CD4-positive, alpha-beta memory T cell (primary cell): ENCODE results near the gene MAP4. TPM values are rescaled to one million over a fixed set of nuclear protein-coding genes. Genes with fewer than 3 reads are reported as not detected.

Experiments used
- CTCF ChIA-PET: fragments of 350-600 bp; sonication (Branson Sonifier 250); formaldehyde crosslinking; loops from one replicate; lab custom pipeline; 2021; ENCODE audit warnings: inconsistent platforms; ENCODE audit not compliant: partially characterized antibody; lab: Charles Lee
- POLR2A ChIA-PET: fragments of 350-600 bp; sonication (Branson Sonifier 250); formaldehyde crosslinking; loops from one replicate; lab custom pipeline; 2021; ENCODE audit not compliant: partially characterized antibody; lab: Charles Lee
- DNase-seq, 5 donors: peaks; one replicate each; pipeline versions ENCODE4 v3.0.0 to v3.0.0-alpha.2; 2020 to 2022; ENCODE audit warnings: mixed read lengths in 1 of 5
- H3K27ac ChIP-seq: one replicate; pipeline ENCODE4 v1.7.0; 2013; ENCODE audit warnings: low read depth, low read length
- H3K27me3 ChIP-seq: 2 replicates; pipeline ENCODE4 v1.7.0; 2013; ENCODE audit warnings: mild to moderate bottlenecking, low read length, moderate library complexity; ENCODE audit not compliant: insufficient read depth
- H3K36me3 ChIP-seq: 2 replicates; pipeline ENCODE4 v1.7.0; 2013; ENCODE audit warnings: mild to moderate bottlenecking, low read length, moderate library complexity; ENCODE audit not compliant: insufficient read depth
- H3K4me1 ChIP-seq: 2 replicates; pipeline ENCODE4 v1.7.0; 2013; ENCODE audit warnings: mild to moderate bottlenecking, low read length, moderate library complexity; ENCODE audit not compliant: insufficient read depth
- H3K4me3 ChIP-seq, 2 donors: one replicate each; pipeline ENCODE4 v1.7.0; 2013; ENCODE audit warnings: low read length in 2 of 2, mild to moderate bottlenecking in 1 of 2
- H3K9me3 ChIP-seq, 2 donors: one replicate each; pipeline ENCODE4 v1.7.0; 2013; ENCODE audit warnings: low read length in 2 of 2, control low read depth in 1 of 2; ENCODE audit not compliant: control insufficient read depth in 1 of 2
- H3K27ac Mint-ChIP-seq, 7 donors: one replicate each; pipeline ENCODE4 v1.8.0; 2020 to 2021; ENCODE audit warnings: mixed read lengths in 7 of 7, mild to moderate bottlenecking in 6 of 7, inconsistent platforms in 3 of 7, moderate library complexity in 3 of 7
- H3K27me3 Mint-ChIP-seq, 2 donors: one replicate each; pipeline ENCODE4 v1.8.0; 2020 to 2021; ENCODE audit warnings: mixed read lengths in 2 of 2
- H3K36me3 Mint-ChIP-seq, 2 donors: one replicate each; pipeline ENCODE4 v1.8.0; 2020 to 2021; ENCODE audit warnings: mixed read lengths in 2 of 2, inconsistent platforms in 1 of 2, mild to moderate bottlenecking in 1 of 2
- H3K4me1 Mint-ChIP-seq, 4 donors: one replicate each; pipeline ENCODE4 v1.8.0; 2020 to 2021; ENCODE audit warnings: mixed read lengths in 4 of 4, mild to moderate bottlenecking in 1 of 4
- H3K4me3 Mint-ChIP-seq, 8 donors: one replicate each; pipeline ENCODE4 v1.8.0; 2020 to 2021; ENCODE audit warnings: mixed read lengths in 8 of 8, mild to moderate bottlenecking in 7 of 8, moderate library complexity in 6 of 8, inconsistent platforms in 3 of 8
- H3K9me3 Mint-ChIP-seq, 8 donors: one replicate each; pipeline ENCODE4 v1.8.0; 2020 to 2021; ENCODE audit warnings: mixed read lengths in 8 of 8, mild to moderate bottlenecking in 5 of 8, inconsistent platforms in 3 of 8, moderate library complexity in 1 of 8
- intact Hi-C: fragments of 100-400 bp; cut with micrococcal nuclease; formaldehyde crosslinking; loops from one replicate; pipeline ENCODE4 v1.15.1; 2023
- polyA plus RNA-seq, 2 donors: library from polyadenylated mRNA; unstranded; fragments of 300-500 nt; fragmentation: Illumina TruSeq; gene quantifications; one replicate each; pipeline ENCODE4 v1.2.3, GENCODE V29; 2021
- total RNA-seq, 2 experiments: library from RNA; stranded (reverse); gene quantifications; one replicate each; pipeline ENCODE4 v1.2.3, GENCODE V29; 2021

Gene MAP4
- total and polyA plus RNA-seq, 4 experiments from 2014 or later, result 4.4 to 72.6 (median 67.8) TPM

- no peak for DNase-seq
- Histone ChIP-seq H3K4me3 (no peak overlapping the region), H3K9me3 (no peaks in the 10 kb centered on the region), H3K4me1 (no peaks in the 10 kb centered on the region), H3K27ac (no peak overlapping the region), H3K36me3 (no peaks in the 10 kb centered on the region), H3K27me3 (no peaks in the 10 kb centered on the region)
- intact Hi-C loops, result no loop called here
- Mint-ChIP-seq H3K27ac (no peak overlapping the region), H3K9me3 (no peaks in the 10 kb centered on the region), H3K27me3 (no peaks in the 10 kb centered on the region), H3K36me3 (peaks cover 3 to 5% of the 10 kb centered on the region in 2 donors), H3K4me3 (no peak overlapping the region), H3K4me1 (peaks cover 2 to 7% (median 5%) of the 10 kb centered on the region in 4 donors)
- POLR2A ChIA-PET, result interaction anchor here (0.6 kb wide), 1 partner anchor 1450 kb away, joined by 3 read pairs; no protein-coding TSS in a partner anchor
- CTCF ChIA-PET, result no interaction called here
Measured at GRCh38 chr3:47985381-47985780, 30.8 kb downstream of the MAP4 start.

GRCh38 chr3:47984075-47984728, 32.0 kb downstream of the MAP4 start:
- Mint-ChIP-seq H3K27me3 (no peaks in the 10 kb centered on the region), H3K27ac (peak overlapping the region in 1 of 7 donors; percentile 8), H3K4me1 (peaks cover 0 to 6% (median under 1%) of the 10 kb centered on the region in 4 donors), H3K9me3 (no peaks in the 10 kb centered on the region), H3K36me3 (peaks cover 3 to 5% of the 10 kb centered on the region in 2 donors), H3K4me3 (no peak overlapping the region)
- ChIA-PET CTCF (interaction anchor here (0.6 to 1.3 kb wide), 3 partner anchors 57 to 158 kb away, joined by 3 to 4 read pairs (median 3); no protein-coding TSS in a partner anchor), POLR2A (no interaction called here)
- Histone ChIP-seq H3K4me1 (no peaks in the 10 kb centered on the region), H3K27me3 (no peaks in the 10 kb centered on the region), H3K9me3 (no peaks in the 10 kb centered on the region), H3K27ac (no peak overlapping the region), H3K36me3 (no peaks in the 10 kb centered on the region), H3K4me3 (no peak overlapping the region)
- no peak for DNase-seq
- intact Hi-C loops, result no loop called here

- H3K36me3 Mint-ChIP-seq, result peaks cover 3 to 6% of the 10 kb centered on the region in 2 donors
- H3K36me3 ChIP-seq, result no peaks in the 10 kb centered on the region
- no peak for DNase-seq
- ChIA-PET CTCF (interaction anchor here (1.0 to 1.4 kb wide), 4 partner anchors 8 to 143 kb away, joined by 3 to 4 read pairs (median 4); no protein-coding TSS in a partner anchor), POLR2A (interaction anchor here (0.7 kb wide), 1 partner anchor 74 kb away, joined by 3 read pairs; no protein-coding TSS in a partner anchor)
- no peaks in the 10 kb centered on the region for H3K4me1 ChIP-seq
- no peaks in the 10 kb centered on the region for H3K9me3 Mint-ChIP-seq
- no peak overlapping the region for H3K27ac Mint-ChIP-seq
- intact Hi-C loops, result no loop called here
- H3K27me3 ChIP-seq, result no peaks in the 10 kb centered on the region
- H3K4me1 Mint-ChIP-seq, result peaks cover 0 to 2% (median 1%) of the 10 kb centered on the region in 4 donors
- H3K27ac ChIP-seq, result no peak overlapping the region
- no peaks in the 10 kb centered on the region for H3K27me3 Mint-ChIP-seq
- no peak overlapping the region for H3K4me3 Mint-ChIP-seq
- H3K9me3 ChIP-seq, result no peaks in the 10 kb centered on the region
- no peak overlapping the region for H3K4me3 ChIP-seq
Measured at GRCh38 chr3:47980795-47981194, 35.4 kb downstream of the MAP4 start.

GRCh38 chr3:47979070-47979469, 37.1 kb downstream of the MAP4 start:
- no peak for DNase-seq
- no peaks in the 10 kb centered on the region for H3K4me1 ChIP-seq
- H3K27me3 Mint-ChIP-seq, result no peaks in the 10 kb centered on the region
- no peak overlapping the region for H3K4me3 Mint-ChIP-seq
- no peak overlapping the region for H3K27ac Mint-ChIP-seq
- no peak overlapping the region for H3K27ac ChIP-seq
- peaks cover 7 to 8% of the 10 kb centered on the region in 2 donors for H3K36me3 Mint-ChIP-seq
- no peaks in the 10 kb centered on the region for H3K36me3 ChIP-seq
- no peaks in the 10 kb centered on the region for H3K9me3 Mint-ChIP-seq
- no peaks in the 10 kb centered on the region for H3K27me3 ChIP-seq
- H3K9me3 ChIP-seq, result no peaks in the 10 kb centered on the region
- intact Hi-C loops, result no loop called here
- ChIA-PET POLR2A (no interaction called here), CTCF (no interaction called here)
- no peak overlapping the region for H3K4me3 ChIP-seq
- peaks cover 0 to 5% (median 2%) of the 10 kb centered on the region in 4 donors for H3K4me1 Mint-ChIP-seq

- ChIA-PET CTCF (no interaction called here), POLR2A (no interaction called here)
- H3K4me1 ChIP-seq, result no peaks in the 10 kb centered on the region
- Mint-ChIP-seq H3K27me3 (no peaks in the 10 kb centered on the region), H3K27ac (no peak overlapping the region), H3K4me1 (peaks cover 0 to 5% (median 2%) of the 10 kb centered on the region in 4 donors), H3K36me3 (peaks cover 7 to 13% of the 10 kb centered on the region in 2 donors), H3K9me3 (no peaks in the 10 kb centered on the region), H3K4me3 (no peak overlapping the region)
- intact Hi-C loops, result no loop called here
- H3K27ac ChIP-seq, result no peak overlapping the region
- no peaks in the 10 kb centered on the region for H3K9me3 ChIP-seq
- H3K4me3 ChIP-seq, result no peak overlapping the region
- DNase-seq, result no peak
- no peaks in the 10 kb centered on the region for H3K36me3 ChIP-seq
- H3K27me3 ChIP-seq, result no peaks in the 10 kb centered on the region
Measured at GRCh38 chr3:47978386-47978785, 37.8 kb downstream of the MAP4 start.

- H3K36me3 ChIP-seq, result no peaks in the 10 kb centered on the region
- no peaks in the 10 kb centered on the region for H3K4me1 ChIP-seq
- peak overlapping the region in 1 of 7 donors; percentile 17 for H3K27ac Mint-ChIP-seq
- peaks cover 7 to 17% of the 10 kb centered on the region in 2 donors for H3K36me3 Mint-ChIP-seq
- no peaks in the 10 kb centered on the region for H3K9me3 ChIP-seq
- H3K9me3 Mint-ChIP-seq, result no peaks in the 10 kb centered on the region
- peaks cover 0 to 5% (median 4%) of the 10 kb centered on the region in 4 donors for H3K4me1 Mint-ChIP-seq
- ChIA-PET POLR2A (no interaction called here), CTCF (interaction anchor here (1.1 to 1.7 kb wide), 2 partner anchors 13 to 14 kb away, joined by 3 to 7 read pairs; no protein-coding TSS in a partner anchor)
- no peak overlapping the region for H3K27ac ChIP-seq
- no peaks in the 10 kb centered on the region for H3K27me3 Mint-ChIP-seq
- DNase-seq, result no peak
- intact Hi-C loops, result no loop called here
- H3K4me3 ChIP-seq, result no peak overlapping the region
- no peaks in the 10 kb centered on the region for H3K27me3 ChIP-seq
- no peak overlapping the region for H3K4me3 Mint-ChIP-seq
Measured at GRCh38 chr3:47976135-47976732, 40.0 kb downstream of the MAP4 start.

- H3K27ac Mint-ChIP-seq, result peak overlapping the region in 2 of 7 donors; percentile 70 to 80
- POLR2A ChIA-PET, result no interaction called here
- H3K36me3 ChIP-seq, result no peaks in the 10 kb centered on the region
Measured at GRCh38 chr3:47974974-47975470, 41.2 kb downstream of the MAP4 start.

More at GRCh38 chr3:47974974-47975470, 41.2 kb downstream of the MAP4 start:
- DNase-seq, result no peak
- Mint-ChIP-seq H3K4me1 (peaks cover 0 to 5% (median 4%) of the 10 kb centered on the region in 4 donors), H3K27me3 (no peaks in the 10 kb centered on the region), H3K36me3 (peaks cover 7 to 17% of the 10 kb centered on the region in 2 donors), H3K4me3 (no peak overlapping the region), H3K9me3 (no peaks in the 10 kb centered on the region)
- no peaks in the 10 kb centered on the region for H3K4me1 ChIP-seq
- no peak overlapping the region for H3K27ac ChIP-seq
- CTCF ChIA-PET, result interaction anchor here (1.0 to 1.2 kb wide), 2 partner anchors 11 to 15 kb away, joined by 3 read pairs; no protein-coding TSS in a partner anchor
- H3K9me3 ChIP-seq, result no peaks in the 10 kb centered on the region
- intact Hi-C loops, result no loop called here
- no peak overlapping the region for H3K4me3 ChIP-seq
- no peaks in the 10 kb centered on the region for H3K27me3 ChIP-seq
